Prostate gland (tissue), 2 donors: ENCODE data around the gene NMRAL1.

Experiments used
- POLR2A ChIP-seq: fragments of 450-650 bp; IDR thresholded peaks from one replicate; pipeline ENCODE4 v1.6.1; 2016; ENCODE audit warnings: antibody characterized with exemption, mild to moderate bottlenecking
- TF ChIP-seq, protein P1 (sequence below), 4 experiments: fragments of 200-600 bp in 2 of 4; fragments of 450-650 bp in 2 of 4; sonication (generic) in 2 of 4; IDR thresholded peaks; 1 replicate in 3 of 4; 2 replicates in 1 of 4; pipeline ENCODE4 v1.5.1; 2016 to 2019; ENCODE audit warnings: antibody characterized with exemption in 4 of 4, mild to moderate bottlenecking in 2 of 4, moderate library complexity in 2 of 4

DNA sequence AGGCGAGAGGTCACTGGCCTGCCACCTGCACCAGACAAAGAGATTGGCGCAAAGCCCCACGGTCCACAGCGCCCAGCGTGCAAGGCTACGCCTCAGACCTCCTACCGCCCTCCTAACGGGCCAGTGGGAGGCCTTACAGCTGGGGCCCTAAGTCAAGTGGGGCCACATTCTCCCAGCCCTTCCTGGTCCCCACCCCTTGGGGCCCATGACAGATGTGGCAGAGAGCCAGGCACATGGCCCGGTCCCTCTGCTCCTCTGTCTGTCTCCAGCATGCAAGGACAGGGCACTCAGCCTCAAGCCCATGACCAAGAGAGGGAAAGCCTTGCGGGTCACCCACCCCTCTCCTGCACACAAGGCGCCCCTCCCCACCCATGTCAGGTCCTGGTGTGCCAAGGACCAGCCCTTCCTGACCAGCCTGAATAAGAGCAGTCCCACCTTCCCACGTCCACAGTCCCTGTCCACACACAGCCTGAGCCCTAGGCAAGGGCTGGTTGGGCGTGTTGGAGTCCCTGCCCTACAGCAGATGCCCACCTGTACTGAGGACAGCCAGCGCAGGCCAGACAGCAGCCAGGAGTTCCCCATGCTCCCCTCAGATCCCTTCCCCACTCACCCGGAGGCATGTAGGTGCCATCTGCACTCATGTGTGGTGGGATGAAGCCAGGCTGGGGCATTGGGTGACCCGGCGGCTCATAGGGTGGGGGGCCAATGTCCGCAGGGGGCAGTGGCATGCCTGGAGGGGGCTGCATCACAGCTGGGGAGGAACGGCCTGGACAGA lies 38.8 kb upstream of the NMRAL1 start:
- TF ChIP-seq, protein P1, sequence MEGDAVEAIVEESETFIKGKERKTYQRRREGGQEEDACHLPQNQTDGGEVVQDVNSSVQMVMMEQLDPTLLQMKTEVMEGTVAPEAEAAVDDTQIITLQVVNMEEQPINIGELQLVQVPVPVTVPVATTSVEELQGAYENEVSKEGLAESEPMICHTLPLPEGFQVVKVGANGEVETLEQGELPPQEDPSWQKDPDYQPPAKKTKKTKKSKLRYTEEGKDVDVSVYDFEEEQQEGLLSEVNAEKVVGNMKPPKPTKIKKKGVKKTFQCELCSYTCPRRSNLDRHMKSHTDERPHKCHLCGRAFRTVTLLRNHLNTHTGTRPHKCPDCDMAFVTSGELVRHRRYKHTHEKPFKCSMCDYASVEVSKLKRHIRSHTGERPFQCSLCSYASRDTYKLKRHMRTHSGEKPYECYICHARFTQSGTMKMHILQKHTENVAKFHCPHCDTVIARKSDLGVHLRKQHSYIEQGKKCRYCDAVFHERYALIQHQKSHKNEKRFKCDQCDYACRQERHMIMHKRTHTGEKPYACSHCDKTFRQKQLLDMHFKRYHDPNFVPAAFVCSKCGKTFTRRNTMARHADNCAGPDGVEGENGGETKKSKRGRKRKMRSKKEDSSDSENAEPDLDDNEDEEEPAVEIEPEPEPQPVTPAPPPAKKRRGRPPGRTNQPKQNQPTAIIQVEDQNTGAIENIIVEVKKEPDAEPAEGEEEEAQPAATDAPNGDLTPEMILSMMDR (IDR thresholded peaks at IDR 0.05) = no peak
- TF ChIP-seq POLR2A = no peak
